Stimulated activated CD4-positive, alpha-beta T cell treated with anti-CD3 and anti-CD28 coated beads, TNF-alpha, amount 100 ng/mL, for 4 hours (primary cell): ENCODE results near the gene MACROD2.

Experiments used
- DNase-seq, 3 experiments: peaks; one replicate each; pipeline ENCODE4 v3.0.0-alpha.2; 2020; ENCODE audit warnings: low read depth in 3 of 3

The MACROD2 gene

GRCh38 chr20:15220009-15220656 lies 1224.8 kb downstream of the MACROD2 start:
- no peak for DNase-seq

GRCh38 chr20:15220778-15221565 lies 1225.7 kb downstream of the MACROD2 start:
- no peak for DNase-seq

- DNase-seq = no peak
Observed at GRCh38 chr20:15222502-15223330, 1227.4 kb downstream of the MACROD2 start.

- no peak for DNase-seq
Observed at GRCh38 chr20:15224199-15224598, 1228.9 kb downstream of the MACROD2 start.

- no peak for DNase-seq
Observed at GRCh38 chr20:15227102-15227501, 1231.8 kb downstream of the MACROD2 start.

- no peak for DNase-seq
Observed at GRCh38 chr20:15232243-15232642, 1236.9 kb downstream of the MACROD2 start.

GRCh38 chr20:15235471-15236198 lies 1240.3 kb downstream of the MACROD2 start:
- DNase-seq = no peak

- no peak for DNase-seq
Observed at GRCh38 chr20:15236812-15237211, 1241.5 kb downstream of the MACROD2 start.

GRCh38 chr20:15239542-15240206 lies 1244.4 kb downstream of the MACROD2 start:
- no peak for DNase-seq

- DNase-seq = no peak
Observed at GRCh38 chr20:15240801-15241200, 1245.5 kb downstream of the MACROD2 start.

- DNase-seq = no peak
Observed at GRCh38 chr20:15241681-15242080, 1246.4 kb downstream of the MACROD2 start.

GRCh38 chr20:15242773-15243172 lies 1247.5 kb downstream of the MACROD2 start:
- DNase-seq = no peak

GRCh38 chr20:15245896-15246295 lies 1250.6 kb downstream of the MACROD2 start:
- no peak for DNase-seq

- no peak for DNase-seq
Observed at GRCh38 chr20:15248618-15249395, 1253.5 kb downstream of the MACROD2 start.

- DNase-seq = no peak
Observed at GRCh38 chr20:15251171-15251570, 1255.9 kb downstream of the MACROD2 start.

- DNase-seq = no peak
Observed at GRCh38 chr20:15252304-15252703, 1257.0 kb downstream of the MACROD2 start.

- no peak for DNase-seq
Observed at GRCh38 chr20:15253431-15253830, 1258.1 kb downstream of the MACROD2 start.

GRCh38 chr20:15256676-15257568 lies 1261.6 kb downstream of the MACROD2 start:
- DNase-seq = no peak

GRCh38 chr20:15257569-15257870 lies 1262.2 kb downstream of the MACROD2 start:
- DNase-seq = no peak
